NCI-H146 treated with DMSO at 0.1 percent for 48 hours (cell line): ENCODE results near the gene LRSAM1.
"Not testable (repeated sequence)": the region's sequence is repeated elsewhere in the genome, so short reads cannot be mapped to it uniquely, and the experiment has no call there.

Experiments used
- DNase-seq: peaks from one replicate; lab custom pipeline; 2025; ENCODE audit not compliant: unreplicated experiment; lab: John Stamatoyannopoulos, UW

Gene LRSAM1

GRCh38 chr9:127455324-127455992 lies 4.1 kb downstream of the LRSAM1 start:
- DNase-seq = no peak

- no peak for DNase-seq
These were observed 6.0 kb downstream of the LRSAM1 start for GRCh38 chr9:127457191-127457878.

GRCh38 chr9:127458921-127459320 lies 7.6 kb downstream of the LRSAM1 start:
- no peak for DNase-seq

- no peak for DNase-seq
These were observed 12.1 kb downstream of the LRSAM1 start for GRCh38 chr9:127463382-127463781.

- DNase-seq = no peak
These were observed 12.6 kb downstream of the LRSAM1 start for GRCh38 chr9:127463911-127464310.

- not testable (repeated sequence) for DNase-seq
These were observed 15.2 kb downstream of the LRSAM1 start for GRCh38 chr9:127466407-127466917.

GRCh38 chr9:127467621-127468020 lies 16.3 kb downstream of the LRSAM1 start:
- DNase-seq = no peak

GRCh38 chr9:127470662-127471061 lies 19.4 kb downstream of the LRSAM1 start:
- no peak for DNase-seq

DNA sequence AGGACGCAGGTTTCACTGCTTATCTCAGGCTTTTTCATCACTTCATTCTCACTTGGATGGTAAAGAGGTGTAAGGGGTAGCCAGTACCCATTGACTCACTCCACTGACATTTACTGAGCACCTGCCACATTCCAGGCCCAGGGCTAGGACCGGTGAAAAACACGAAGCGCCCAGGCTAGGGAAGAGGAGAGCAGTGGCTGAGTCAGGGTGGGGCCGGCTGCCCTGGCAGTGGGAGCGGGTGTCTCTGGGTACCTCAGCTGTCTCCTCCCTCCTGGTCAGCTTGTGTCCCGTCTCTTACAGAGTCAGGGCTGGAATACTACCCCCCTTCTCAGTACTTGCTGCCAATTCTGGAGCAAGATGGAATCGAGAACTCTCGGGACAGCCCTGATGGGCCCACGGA lies 22.2 kb downstream of the LRSAM1 start:
- no peak for DNase-seq

DNA sequence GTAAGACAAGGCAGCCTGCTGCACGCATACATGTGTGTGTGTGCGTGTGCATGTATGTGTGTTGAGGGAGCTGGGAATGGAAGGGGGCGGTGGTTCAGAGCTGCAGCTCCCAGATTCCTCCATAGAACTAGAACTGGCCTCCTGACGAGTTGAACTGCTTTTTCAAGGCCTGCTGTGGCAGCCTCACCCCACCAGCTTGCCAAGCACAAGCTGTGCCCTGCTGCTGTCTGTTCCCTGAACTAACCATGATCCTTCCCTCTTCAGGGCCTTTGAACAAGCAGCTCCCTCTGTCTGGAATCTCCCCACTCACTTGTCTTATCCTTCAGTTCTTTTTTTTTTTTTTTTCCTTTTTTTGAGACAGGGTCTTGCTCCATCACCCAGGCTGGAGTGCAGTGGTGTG lies 22.6 kb downstream of the LRSAM1 start:
- no peak for DNase-seq

DNA sequence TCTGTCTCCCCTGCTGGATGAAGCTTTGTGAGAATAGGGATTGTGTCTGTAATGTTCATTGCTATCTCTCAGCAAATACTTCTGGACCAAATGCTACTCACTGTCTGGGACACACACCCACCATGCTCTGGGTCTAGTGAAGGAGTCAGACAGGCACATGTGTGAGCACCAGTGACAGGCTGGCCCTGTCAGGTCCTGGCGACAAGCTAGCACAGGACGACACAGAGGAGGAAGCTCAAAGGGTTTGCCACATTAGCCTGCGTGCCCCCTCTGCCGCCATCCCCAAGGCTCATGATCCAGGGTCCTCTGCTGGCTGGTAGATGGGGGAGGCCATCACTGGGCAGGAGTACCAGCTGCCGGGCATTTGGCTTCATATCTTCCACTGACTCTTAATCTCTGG lies 23.3 kb downstream of the LRSAM1 start:
- DNase-seq = no peak

DNA sequence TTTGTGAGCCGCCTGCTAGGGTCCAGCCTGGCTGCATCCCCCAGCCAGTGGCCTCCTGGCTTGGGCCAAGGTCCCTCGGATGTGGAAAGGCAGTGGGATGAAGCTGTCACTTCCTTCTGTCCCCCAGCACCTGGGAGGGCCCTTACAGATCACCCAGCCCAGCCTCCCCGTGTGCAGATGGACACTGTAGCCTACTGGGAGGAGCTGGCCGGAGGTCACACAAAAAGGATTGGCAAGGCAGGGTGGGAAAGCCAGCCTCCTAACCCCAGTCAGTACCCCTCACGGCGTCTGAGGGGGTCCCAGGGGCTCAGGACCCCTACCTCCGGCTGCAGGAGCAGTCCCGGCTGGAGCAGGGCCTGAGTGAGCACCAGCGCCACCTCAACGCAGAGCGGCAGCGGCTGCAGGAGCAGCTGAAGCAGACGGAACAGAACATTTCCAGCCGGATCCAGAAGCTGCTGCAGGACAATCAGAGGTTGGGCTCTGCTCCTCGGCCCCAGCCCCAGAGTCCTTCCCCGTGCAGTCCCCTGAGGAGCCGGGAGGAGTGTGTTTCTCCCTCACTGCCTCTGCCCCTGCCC lies 28.3 kb downstream of the LRSAM1 start:
- no peak for DNase-seq

- no peak for DNase-seq
These were observed 31.4 kb downstream of the LRSAM1 start for GRCh38 chr9:127482662-127483061.

GRCh38 chr9:127485995-127486394 lies 34.7 kb downstream of the LRSAM1 start:
- DNase-seq = no peak

GRCh38 chr9:127488946-127489345 lies 37.6 kb downstream of the LRSAM1 start:
- DNase-seq = no peak

DNA sequence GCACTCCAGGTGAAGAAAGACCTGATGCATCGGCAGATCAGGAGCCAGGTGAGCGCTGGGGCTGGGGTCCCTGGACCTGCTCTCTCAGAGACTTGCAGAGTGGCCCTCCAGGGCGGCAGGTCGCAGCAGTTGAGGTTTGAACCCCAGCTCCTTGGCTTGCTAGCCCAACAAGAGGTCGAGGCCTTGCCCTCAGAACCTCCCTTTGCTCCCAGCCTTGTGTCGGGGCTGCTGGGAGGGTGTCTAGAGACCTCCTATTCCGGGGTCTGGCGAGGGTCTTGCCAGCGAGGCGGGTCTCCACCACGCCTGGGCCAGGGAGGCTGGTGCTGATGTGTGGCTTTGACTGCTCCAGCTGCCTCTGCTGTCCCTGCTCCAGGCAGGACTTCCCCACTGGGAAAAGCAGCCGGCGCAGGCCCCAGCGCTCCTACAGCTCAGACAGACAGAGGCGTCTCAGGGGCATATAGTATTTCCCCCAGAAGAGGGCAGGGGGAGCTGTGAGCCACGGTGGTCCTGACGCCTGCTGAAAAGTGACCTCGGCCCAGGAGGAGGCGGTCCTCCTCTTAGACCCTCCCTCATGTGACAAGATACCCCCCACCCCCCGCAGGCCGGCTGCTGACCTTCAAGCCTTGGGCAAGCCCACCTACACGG lies 38.3 kb downstream of the LRSAM1 start:
- DNase-seq = no peak

DNA sequence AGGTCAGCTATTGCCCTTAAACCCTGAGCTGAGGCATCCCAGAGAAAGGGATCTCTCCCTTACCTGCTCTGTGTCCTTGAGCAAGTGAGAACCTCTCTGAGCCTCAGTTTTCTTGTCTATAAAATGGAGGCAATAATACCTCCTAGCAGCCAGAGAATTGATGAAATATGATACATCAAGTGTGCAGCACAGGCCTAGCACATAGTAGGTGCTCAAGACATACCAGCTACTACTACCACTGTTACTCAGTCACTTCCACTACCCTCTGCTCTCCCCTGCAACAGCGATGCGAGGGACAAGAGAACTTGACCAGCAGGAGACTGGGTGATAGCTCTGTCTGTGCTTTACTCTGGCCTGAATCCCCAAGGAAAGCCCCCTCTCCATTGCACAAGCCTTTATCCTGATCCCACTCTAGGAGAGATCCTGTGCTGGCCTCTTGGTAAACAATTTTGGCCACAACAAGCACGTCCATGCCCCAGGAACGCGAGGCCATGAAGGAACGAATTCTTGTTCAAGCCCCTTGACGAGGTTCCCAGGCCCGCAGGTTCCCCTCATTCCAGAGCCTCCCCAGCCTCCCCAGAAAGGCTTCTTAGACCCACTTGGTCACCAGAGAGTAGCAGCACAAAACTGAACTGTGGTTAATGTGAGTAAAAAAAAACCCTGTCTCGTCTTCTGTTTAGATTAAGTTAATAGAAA lies 39.4 kb downstream of the LRSAM1 start:
- no peak for DNase-seq

- DNase-seq = no peak
These were observed 40.2 kb downstream of the LRSAM1 start for GRCh38 chr9:127491516-127491915.

DNA sequence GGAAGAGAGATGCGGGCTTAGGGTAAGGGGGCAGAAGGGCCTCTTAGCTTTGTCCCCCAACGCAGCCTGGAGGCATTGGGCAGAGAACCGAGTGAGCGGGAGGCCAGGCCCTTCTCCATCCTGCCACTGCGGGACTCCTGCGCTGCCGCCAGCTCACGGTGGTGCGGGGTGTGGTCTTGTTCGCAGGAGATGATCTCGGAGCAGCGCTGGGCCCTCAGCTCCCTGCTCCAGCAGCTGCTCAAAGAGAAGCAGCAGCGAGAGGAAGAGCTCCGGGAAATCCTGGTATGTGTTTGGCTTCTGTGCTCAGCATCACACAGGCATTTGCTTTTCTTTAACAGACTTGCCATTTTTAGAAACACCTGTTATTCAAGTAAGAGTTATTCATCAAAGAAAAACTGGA lies 41.3 kb downstream of the LRSAM1 start:
- no peak for DNase-seq

GRCh38 chr9:127493592-127494303 lies 42.4 kb downstream of the LRSAM1 start:
- DNase-seq = no peak

GRCh38 chr9:127494304-127494702 lies 43.0 kb downstream of the LRSAM1 start:
- no peak for DNase-seq
